T-helper 2 cell treated with Interferon-gamma antibody and Interleukin-4, amounts not matched to agents 100 ng/mL and 5 ng/mL, for 36 hours (primary cell): ENCODE measurements around the gene LRRC4C. TPM values are rescaled to one million over a fixed set of nuclear protein-coding genes. Genes with fewer than 3 reads are reported as not detected.
"Not testable (repeated sequence)": the region's sequence is repeated elsewhere in the genome, so short reads cannot be mapped to it uniquely, and the experiment has no call there.

ENCODE experiments used
- intact Hi-C: fragments of 100-400 bp; cut with micrococcal nuclease; formaldehyde crosslinking; loops from one replicate; pipeline ENCODE4 v1.15.1; 2023
- total RNA-seq: library from RNA; stranded (reverse); gene quantifications from 2 replicates; pipeline ENCODE4 v1.2.3, GENCODE V29; 2022

Gene LRRC4C
- total RNA-seq, 1 donor from 2014 or later: not detected

DNA sequence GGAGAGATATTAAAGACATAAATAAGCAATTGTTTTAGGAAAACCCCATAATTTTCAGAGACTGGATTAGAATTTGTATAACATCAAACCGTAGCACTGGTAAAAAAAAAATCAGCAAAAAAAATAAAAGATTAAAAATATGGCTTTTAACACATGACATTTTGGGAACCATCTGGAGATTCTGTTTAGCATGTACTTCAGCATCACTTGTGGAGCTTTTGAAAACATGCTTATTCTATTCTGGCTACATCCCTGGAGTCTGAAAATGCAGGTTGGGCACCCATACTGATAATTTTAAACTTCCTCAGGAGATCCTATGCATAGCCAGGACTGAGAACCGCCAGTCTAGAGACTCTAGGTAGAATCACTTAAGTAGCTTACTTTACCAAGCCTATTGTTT, 1190.9 kb downstream of the LRRC4C start:
- intact Hi-C loops: no loop called here

GRCh38 chr11:40255457-40255856, 1204.0 kb downstream of the LRRC4C start:
- intact Hi-C loops: no loop called here

- intact Hi-C loops: no loop called here
Observed at GRCh38 chr11:40253166-40253565, 1206.3 kb downstream of the LRRC4C start.

DNA sequence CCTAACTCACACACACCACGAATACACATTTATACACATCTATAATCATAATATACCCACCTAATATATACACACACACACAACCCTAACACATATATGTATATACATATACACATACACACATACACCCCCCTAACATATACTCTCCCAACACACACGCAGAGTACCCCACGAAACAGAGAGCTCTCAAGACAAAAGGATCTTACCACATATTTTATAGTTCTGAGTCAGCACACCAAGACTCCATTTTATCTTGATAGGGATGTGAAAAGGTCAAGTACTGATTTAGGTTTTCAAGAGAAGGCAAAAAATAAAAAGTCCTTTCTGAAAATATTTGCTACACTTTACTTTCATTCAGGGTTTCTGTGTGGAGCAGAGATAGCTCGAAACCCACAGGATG, 1207.2 kb downstream of the LRRC4C start:
- intact Hi-C loops: no loop called here

- intact Hi-C loops: no loop called here
Observed at GRCh38 chr11:40246983-40247382, 1212.5 kb downstream of the LRRC4C start.

DNA sequence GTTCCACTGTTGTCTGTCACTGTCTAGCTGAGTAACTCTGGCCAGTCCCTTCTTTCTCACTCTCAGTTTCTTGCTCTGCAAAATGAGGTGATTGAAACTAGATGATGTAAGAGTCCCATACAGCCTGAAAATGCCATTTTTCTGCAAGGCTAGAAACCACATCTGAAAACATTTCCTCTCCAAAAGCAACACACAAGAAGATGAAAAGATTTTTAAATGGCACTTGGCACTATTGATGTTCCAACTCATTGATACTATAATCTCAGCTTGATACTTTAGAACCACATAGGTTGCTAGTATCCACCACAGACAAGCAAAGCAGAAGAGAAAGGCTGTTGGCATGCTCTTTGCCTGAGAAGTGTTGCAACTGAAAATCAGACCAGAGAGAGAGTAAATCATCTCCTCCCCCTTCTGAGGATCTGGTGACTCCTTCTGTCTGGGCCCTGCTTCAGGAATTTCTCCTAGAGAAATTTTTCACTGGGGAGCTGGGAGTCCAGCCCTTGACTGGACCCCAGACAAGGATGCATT, 1217.9 kb downstream of the LRRC4C start:
- intact Hi-C loops: no loop called here

DNA sequence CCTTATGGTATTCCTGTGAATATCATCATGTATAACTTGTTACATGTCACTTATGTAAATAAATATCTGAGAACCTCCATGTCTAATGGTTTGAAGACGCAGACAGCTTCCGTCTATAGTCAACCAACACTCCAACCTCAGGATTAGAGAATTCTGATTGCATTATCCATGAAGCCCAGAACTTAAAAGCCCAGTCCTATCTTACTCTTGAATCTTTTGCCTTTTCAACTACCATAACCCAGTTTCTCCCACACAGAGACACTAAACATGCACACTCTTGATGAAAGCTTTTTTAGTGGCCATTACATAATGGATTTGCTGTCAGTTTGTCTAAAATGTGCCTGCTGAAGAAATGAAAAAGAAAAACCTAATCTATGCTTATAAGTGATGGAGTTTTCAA, 1219.2 kb downstream of the LRRC4C start:
- intact Hi-C loops: no loop called here

DNA sequence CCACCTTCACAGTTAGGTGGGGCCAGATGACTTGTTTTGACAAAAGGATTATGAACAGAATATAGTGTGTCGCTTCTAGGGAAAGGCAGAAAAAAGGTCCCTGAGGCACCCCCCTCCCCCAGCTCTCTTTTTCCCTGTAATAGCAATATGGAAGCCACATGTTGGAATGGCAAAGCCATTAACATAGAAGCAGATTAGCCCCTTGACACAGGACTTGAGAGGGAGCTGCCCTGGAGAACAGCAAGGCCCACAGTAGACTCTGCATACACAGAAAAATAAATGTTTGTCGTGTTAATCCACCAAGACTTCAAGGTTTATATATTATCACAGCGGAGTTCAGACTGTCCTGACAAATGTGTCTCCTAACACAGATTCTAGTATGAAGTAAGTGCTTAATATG, 1222.9 kb downstream of the LRRC4C start:
- intact Hi-C loops: no loop called here

GRCh38 chr11:40235841-40236240, 1223.6 kb downstream of the LRRC4C start:
- intact Hi-C loops: no loop called here

DNA sequence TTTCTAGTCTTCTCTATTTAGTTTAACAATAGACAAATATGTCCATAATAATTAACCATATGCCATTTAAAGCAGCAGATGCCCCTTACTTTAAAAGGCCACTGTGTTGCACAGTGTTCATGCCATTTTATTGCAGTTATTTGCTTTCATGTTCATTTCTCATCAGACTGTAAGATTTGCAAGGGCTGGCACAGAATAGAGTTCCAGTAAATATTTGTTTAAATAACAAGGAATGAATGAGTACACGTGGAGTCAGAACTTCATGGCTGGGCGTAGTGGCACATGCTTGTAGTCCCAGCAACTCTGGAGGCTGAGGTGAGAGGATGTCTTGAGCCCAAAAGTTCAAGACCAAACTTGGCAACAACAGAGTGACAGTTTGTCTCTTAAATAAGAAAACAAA, 1228.6 kb downstream of the LRRC4C start:
- intact Hi-C loops: no loop called here

DNA sequence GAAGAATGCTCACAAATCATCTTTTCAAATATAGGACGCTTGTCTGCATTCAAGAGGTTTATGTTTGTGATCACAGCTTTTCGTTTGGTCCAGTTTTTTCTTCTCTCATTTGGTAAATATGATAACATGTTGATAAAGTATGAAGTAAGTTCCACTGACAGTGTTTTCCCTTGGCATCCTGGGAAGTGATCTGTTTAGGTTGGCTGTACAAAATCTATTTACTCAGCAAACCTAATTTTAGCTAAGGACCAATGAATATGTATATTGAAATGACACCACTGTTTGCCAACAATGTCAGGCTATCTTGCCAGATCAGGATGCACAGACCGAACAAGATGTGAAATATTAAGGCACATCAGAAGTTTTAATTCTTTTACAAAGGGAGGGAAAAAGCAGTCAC, 1230.8 kb downstream of the LRRC4C start:
- intact Hi-C loops: no loop called here

DNA sequence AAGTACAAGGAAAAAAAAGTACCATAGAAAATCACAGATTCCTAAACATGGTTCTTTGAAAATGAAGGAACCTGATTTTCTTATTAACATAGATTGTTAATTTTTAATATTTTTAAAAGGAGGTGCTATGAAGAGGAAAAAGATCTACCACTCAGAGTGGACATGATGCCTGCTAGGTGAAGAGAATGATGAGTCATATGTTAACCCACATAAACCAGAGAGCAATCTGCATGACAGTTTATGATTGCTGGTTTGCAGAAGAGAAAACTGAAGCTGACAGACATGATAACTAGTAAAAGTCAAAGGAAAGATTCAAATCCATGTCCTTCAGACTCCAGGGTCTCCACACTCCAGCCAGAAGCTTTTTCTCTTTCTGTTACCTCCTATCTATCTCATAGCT, 1231.7 kb downstream of the LRRC4C start:
- intact Hi-C loops: no loop called here

DNA sequence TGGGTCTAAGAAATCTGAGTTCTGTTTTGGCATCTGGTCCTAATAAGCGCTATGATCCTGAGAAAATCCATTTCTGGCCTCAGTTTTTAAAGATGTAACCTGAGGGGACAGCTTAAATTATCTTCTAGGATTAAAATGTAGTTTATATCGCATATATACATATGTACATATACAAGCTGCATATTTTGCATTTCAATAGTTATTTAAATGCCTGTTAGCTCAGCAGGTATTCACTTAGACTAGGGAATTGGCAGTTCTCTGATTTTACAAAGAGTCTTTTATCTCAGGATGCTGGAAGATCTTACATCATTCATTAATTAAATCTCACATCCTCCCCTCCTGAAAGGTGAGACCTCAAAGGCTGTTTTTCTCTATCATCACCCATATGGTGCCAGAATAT, 1232.8 kb downstream of the LRRC4C start:
- intact Hi-C loops: no loop called here

DNA sequence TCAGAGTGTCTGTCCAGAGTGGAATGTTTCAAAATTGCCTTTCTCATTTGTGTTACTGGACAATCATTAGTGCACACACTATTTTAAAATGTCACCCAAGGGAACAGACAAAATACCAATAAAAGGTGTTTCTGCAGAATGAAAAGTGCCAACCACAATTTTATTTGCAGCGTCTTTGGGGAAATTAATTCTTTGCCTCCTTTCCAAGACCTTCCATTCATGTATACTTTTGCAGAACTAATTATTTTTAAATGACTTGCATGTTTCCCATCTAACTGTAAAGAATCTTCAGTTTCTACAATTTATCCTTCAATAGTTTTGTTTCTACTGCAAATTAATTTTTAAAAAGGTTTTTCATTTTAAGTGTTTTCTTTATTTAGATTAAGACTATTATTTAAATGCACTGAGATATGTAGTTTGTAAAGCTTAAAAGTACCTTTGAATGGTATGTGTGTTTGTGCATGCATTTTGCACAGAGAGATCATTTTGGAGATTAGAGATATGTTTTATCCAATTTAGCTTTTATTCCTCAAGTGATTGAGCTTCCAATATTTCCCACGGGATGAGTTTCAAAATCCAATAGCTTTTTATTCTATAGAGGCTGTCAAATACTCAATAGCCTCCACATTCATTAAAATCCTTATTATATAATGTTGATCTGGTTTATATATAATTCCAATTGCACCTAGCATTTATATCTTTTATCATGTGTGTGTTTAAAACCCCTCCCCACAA, 1235.7 kb downstream of the LRRC4C start:
- intact Hi-C loops: no loop called here

DNA sequence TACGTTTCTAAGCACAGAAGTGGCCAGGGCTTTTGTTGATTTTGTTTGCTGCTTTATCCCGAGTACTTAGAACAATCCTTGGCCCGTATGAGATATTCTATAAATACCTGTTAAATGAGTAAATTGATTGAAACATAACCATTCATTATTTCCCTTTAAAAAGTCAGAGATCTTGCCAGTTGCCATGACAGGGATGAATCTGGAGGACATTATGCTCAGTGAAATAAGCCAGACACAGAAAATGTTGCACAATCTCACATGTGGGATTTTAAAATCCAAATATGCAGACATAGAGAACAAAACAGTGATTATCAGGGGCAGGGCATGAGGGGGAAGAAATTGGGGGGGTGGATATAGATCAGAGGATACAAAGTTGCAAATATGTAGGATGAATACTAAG, 1240.1 kb downstream of the LRRC4C start:
- intact Hi-C loops: no loop called here

DNA sequence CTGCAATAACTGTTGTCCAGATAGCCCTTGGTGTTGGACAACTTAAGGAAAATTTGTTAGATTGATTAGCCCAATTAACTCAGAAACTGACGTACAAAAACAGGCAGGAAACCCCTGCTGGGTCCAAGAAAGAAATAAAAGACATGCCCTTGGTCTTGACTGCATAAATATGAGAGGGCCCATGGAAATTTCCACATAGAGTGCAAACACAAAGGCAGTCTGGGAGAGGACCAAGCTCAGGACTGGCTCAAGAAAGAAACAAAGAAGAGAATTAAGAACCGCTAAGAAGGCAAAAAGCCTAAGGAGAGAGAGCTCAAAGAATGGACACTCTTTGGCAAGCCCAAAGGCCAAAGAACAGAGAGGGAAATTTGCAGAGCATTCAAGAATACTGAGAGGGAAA, 1243.9 kb downstream of the LRRC4C start:
- intact Hi-C loops: no loop called here

- intact Hi-C loops: no loop called here
Observed at GRCh38 chr11:40207416-40207815, 1252.0 kb downstream of the LRRC4C start.

- intact Hi-C loops: no loop called here
Observed at GRCh38 chr11:40204228-40204627, 1255.2 kb downstream of the LRRC4C start.

- intact Hi-C loops: no loop called here
Observed at GRCh38 chr11:40203606-40204005, 1255.8 kb downstream of the LRRC4C start.

- intact Hi-C loops: no loop called here
Observed at GRCh38 chr11:40202589-40203270, 1256.7 kb downstream of the LRRC4C start.

DNA sequence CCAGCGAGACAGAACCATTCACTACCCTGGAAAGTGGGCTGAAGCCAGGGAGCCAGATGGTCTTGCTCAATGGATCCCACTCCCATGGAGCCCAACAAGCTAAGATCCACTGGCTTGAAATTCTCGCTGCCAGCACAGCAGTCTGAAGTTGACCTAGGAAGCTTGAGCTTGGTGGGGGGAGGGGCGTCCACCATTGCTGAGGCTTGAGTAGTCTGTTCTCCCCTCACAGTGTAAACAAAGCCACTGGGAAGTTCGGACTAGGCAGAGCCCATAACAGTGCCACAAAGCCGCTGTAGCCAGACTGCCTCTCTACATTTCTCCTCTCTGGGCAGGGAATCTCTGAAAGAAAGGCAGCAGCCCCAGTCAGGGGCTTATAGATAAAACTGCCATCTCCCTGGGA, 1266.9 kb downstream of the LRRC4C start:
- intact Hi-C loops: not testable (repeated sequence)

GRCh38 chr11:40190294-40190693, 1269.2 kb downstream of the LRRC4C start:
- intact Hi-C loops: no loop called here

- intact Hi-C loops: no loop called here
Observed at GRCh38 chr11:40188848-40189247, 1270.6 kb downstream of the LRRC4C start.
